ENCODE data around the gene MRAP. TPM values are rescaled to one million over a fixed set of nuclear protein-coding genes. Genes with fewer than 3 reads are reported as not detected.

Gene MRAP
- total and polyA plus RNA-seq, 2 donors from 2014 or later, result not detected

DNA sequence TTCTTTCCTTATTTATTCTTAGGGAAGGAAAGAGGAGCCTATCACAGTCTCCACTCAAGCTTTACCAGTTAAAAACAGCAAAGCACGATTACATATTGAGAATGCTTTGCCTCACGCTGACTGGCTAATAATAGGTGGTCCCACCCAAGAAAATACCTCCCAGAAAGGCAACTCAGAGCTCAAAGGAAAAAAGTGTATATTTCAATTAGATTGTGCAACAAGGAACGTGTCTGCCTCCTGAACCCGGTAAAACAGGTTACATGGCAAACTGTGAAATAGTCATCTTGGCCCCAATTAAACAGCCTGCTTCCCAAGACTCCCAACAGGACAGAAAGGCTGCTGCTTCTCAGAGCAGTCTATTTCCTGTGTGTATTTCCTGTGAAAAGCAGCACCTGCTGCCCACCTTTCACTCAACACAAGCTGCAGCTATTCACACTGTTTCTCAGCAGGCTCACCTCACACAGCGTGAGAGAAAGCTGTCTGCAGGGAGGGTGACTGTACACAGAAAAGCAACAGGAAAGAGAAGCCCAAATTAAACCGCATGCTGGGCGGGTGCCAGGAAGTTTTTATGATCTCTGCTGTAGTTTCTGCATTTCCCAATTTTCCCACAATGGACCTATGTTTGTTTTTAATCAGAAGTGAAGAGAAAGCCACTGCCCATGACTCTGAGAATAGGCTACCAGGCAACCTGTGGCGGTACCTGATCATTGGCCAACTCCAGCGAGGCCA is 50.1 kb downstream of the MRAP start:
- DNase-seq (no peak), FAIRE-seq (no peak)
- H3K36me3 ChIP-seq (ENCODE audit: control insufficient read depth in 2 of 3, insufficient read depth in 3 of 3, low read length in 3 of 3), result peaks cover 11 to 65% (median 63%) of the 10 kb centered on the region in 3 donors
- H3K9me3 ChIP-seq (ENCODE audit: control insufficient read depth in 2 of 3, insufficient read depth in 1 of 3, low read length in 3 of 3), result no peaks in the 10 kb centered on the region
- H3K4me1 ChIP-seq (ENCODE audit: control insufficient read depth in 2 of 3, insufficient read depth in 2 of 3, low read depth in 1 of 3, low read length in 3 of 3), result no peaks in the 10 kb centered on the region
- H3K4me3 ChIP-seq (ENCODE audit: low read length in 3 of 3), result no peak overlapping the region
- TF ChIP-seq, protein P1, sequence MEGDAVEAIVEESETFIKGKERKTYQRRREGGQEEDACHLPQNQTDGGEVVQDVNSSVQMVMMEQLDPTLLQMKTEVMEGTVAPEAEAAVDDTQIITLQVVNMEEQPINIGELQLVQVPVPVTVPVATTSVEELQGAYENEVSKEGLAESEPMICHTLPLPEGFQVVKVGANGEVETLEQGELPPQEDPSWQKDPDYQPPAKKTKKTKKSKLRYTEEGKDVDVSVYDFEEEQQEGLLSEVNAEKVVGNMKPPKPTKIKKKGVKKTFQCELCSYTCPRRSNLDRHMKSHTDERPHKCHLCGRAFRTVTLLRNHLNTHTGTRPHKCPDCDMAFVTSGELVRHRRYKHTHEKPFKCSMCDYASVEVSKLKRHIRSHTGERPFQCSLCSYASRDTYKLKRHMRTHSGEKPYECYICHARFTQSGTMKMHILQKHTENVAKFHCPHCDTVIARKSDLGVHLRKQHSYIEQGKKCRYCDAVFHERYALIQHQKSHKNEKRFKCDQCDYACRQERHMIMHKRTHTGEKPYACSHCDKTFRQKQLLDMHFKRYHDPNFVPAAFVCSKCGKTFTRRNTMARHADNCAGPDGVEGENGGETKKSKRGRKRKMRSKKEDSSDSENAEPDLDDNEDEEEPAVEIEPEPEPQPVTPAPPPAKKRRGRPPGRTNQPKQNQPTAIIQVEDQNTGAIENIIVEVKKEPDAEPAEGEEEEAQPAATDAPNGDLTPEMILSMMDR (IDR thresholded peaks at IDR 0.05; ENCODE audit: borderline replicate concordance, extremely low read depth, insufficient read depth), result no peak
- intact Hi-C loops (cut with DNase I), result no loop called here
- H3K27ac ChIP-seq (ENCODE audit: low read depth in 2 of 2, low read length in 2 of 2), result no peak overlapping the region
- H3K27me3 ChIP-seq (ENCODE audit: control insufficient read depth, insufficient read depth, low read length), result no peaks in the 10 kb centered on the region
- no peak overlapping the region for H3K9ac ChIP-seq (ENCODE audit: low read length in 3 of 3)

DNA sequence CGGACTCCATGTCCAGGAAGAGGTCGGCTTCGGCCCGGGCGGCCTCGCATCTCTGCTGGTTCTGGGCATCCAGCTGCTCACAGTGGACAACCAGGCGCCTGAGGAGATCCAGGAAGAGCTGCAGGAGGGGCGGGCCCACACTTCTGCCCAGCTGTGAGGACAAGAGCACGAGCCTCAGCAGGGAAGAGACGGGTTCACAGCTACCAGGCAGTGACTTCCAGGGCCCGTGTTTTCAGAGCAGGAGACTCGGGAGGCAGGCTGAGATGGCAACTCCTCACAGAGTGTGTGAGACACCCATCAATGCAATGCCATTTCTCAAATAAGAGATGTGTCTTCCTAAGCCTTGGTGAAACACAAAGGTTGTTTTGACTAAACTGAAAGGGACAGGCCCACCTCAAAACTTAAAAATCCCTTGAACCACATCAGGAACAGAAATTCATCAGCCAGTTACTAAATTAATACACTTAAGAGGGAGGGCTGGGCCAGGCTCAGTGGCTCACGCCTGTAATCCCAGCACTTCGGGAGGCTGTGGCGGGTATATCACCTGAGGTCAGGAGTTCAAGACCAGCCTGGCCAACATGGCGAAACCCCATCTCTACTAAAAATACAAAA is 50.8 kb downstream of the MRAP start:
- Histone ChIP-seq H3K27me3 (ENCODE audit: control insufficient read depth, insufficient read depth, low read length) (no peaks in the 10 kb centered on the region), H3K9ac (ENCODE audit: low read length in 3 of 3) (no peak overlapping the region), H3K4me3 (ENCODE audit: low read length in 3 of 3) (no peak overlapping the region), H3K27ac (ENCODE audit: low read depth in 2 of 2, low read length in 2 of 2) (no peak overlapping the region), H3K36me3 (ENCODE audit: control insufficient read depth in 2 of 3, insufficient read depth in 3 of 3, low read length in 3 of 3) (peaks cover 11 to 67% (median 64%) of the 10 kb centered on the region in 3 donors), H3K4me1 (ENCODE audit: control insufficient read depth in 2 of 3, insufficient read depth in 2 of 3, low read depth in 1 of 3, low read length in 3 of 3) (no peaks in the 10 kb centered on the region), H3K9me3 (ENCODE audit: control insufficient read depth in 2 of 3, insufficient read depth in 1 of 3, low read length in 3 of 3) (no peaks in the 10 kb centered on the region)
- DNase-seq, result no peak
- TF ChIP-seq, protein P1 (IDR thresholded peaks at IDR 0.05; ENCODE audit: borderline replicate concordance, extremely low read depth, insufficient read depth), result no peak
- FAIRE-seq, result no peak
- intact Hi-C loops (cut with DNase I), result no loop called here

DNA sequence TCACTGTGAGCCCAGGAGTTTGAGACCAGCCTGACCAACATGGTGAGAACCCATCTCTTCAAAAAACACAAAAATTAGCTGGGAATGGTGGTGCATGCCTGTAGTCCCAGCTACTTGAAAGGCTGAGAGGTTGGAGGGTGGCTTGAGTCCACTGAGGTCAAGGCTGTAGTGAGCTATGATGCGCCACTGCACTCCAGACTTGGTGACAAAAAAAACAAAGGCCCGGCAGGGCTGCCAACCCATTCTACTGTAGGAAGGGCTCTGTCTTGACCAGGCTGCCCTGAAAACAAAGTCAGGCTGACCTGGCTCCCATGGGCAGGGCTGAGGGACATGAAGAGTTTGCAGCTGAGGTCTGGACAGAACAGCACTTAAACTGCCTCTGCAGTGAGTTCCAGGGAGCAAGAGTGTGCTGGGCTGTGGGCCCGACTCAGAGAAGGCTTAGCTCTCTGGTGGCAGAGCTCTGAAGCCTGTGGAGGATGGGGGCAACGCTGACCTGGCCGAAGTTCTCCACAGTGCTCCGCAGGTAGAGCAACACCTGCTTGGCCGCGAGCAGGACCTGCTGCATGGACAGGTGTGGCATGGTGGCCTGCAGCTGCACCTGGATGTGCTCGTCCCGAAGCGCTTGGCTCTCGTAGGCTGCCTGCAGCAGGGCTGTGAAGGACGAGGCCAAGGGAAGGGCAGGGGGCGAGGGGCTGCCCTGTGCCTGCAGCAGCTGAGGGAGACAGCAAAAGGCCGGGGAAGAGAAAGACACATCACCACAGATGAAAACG is 51.7 kb downstream of the MRAP start:
- Histone ChIP-seq H3K9me3 (ENCODE audit: control insufficient read depth in 2 of 3, insufficient read depth in 1 of 3, low read length in 3 of 3) (no peaks in the 10 kb centered on the region), H3K27ac (ENCODE audit: low read depth in 2 of 2, low read length in 2 of 2) (no peak overlapping the region), H3K4me1 (ENCODE audit: control insufficient read depth in 2 of 3, insufficient read depth in 2 of 3, low read depth in 1 of 3, low read length in 3 of 3) (no peaks in the 10 kb centered on the region), H3K27me3 (ENCODE audit: control insufficient read depth, insufficient read depth, low read length) (no peaks in the 10 kb centered on the region), H3K9ac (ENCODE audit: low read length in 3 of 3) (no peak overlapping the region), H3K4me3 (ENCODE audit: low read length in 3 of 3) (no peak overlapping the region), H3K36me3 (ENCODE audit: control insufficient read depth in 2 of 3, insufficient read depth in 3 of 3, low read length in 3 of 3) (peaks cover 7 to 64% (median 64%) of the 10 kb centered on the region in 3 donors)
- TF ChIP-seq, protein P1 (IDR thresholded peaks at IDR 0.05; ENCODE audit: borderline replicate concordance, extremely low read depth, insufficient read depth), result no peak
- DNase-seq (no peak), FAIRE-seq (no peak)
- intact Hi-C loops (cut with DNase I), result no loop called here
